H54 (cell line): ENCODE results near the gene TGFBR3.

ENCODE experiments used
- DNase-seq: peaks from one replicate; pipeline ENCODE4 v3.0.0; 2011; ENCODE audit warnings: low spot score, mixed read lengths; ENCODE audit not compliant: insufficient read length
- FAIRE-seq: peaks from 3 replicates; lab custom pipeline; 2011; peaks lifted over from hg19 to GRCh38; lab: Jason Lieb, UNC
- POLR2A ChIP-seq: IDR thresholded peaks from 2 replicates; pipeline ENCODE4 v1.6.1; 2011; ENCODE audit warnings: low read depth, mild to moderate bottlenecking, low read length

TGFBR3 gene

DNA sequence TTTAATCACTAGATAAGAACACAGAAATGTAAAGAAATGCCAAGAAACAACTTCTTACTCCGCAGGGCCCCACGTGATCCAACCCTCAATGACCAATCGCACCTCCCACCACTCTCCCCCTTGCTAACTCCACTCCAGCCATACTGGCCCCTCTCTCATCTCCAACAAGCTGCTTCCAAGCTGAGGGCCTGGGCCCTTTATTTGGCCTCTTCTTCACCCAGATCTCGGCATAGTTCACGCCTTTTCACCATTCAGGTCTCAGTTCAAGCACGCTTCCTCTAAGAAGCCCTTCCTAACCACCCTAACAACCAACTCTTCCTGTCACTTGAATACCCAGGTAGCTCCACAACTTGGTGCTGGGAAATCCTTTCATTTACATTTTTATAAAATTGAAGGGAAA is 110.7 kb downstream of the TGFBR3 start:
- no peak for TF ChIP-seq POLR2A
- no peak for FAIRE-seq
- DNase-seq, result no peak

GRCh38 chr1:91774520-91775203 is 111.3 kb downstream of the TGFBR3 start:
- no peak for FAIRE-seq
- no peak for TF ChIP-seq POLR2A
- DNase-seq, result no peak

DNA sequence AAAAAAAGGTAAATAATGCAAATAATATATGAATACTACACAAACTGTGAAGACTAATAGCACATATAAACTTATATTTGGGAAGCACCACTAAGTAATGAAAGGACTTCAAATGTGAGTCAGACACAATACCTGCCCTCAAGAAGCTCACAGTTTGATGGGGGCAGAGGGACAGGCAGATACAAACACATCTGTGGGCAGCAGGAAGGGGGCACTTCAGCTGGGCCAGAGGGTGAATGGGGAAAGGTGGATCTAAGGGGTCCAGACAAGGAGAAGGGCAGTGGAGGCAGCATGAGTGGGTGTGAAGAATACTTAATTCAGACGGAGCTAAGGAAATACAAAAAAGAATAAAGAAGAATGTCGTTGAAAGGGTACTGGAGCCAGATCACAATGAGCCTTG is 114.2 kb downstream of the TGFBR3 start:
- DNase-seq (no peak), FAIRE-seq (no peak)
- no peak for TF ChIP-seq POLR2A

GRCh38 chr1:91770667-91771268 is 115.2 kb downstream of the TGFBR3 start:
- FAIRE-seq (no peak), DNase-seq (no peak)
- no peak for TF ChIP-seq POLR2A

GRCh38 chr1:91769742-91770141 is 116.2 kb downstream of the TGFBR3 start:
- TF ChIP-seq POLR2A, result no peak
- DNase-seq (no peak), FAIRE-seq (peak; percentile 11)

DNA sequence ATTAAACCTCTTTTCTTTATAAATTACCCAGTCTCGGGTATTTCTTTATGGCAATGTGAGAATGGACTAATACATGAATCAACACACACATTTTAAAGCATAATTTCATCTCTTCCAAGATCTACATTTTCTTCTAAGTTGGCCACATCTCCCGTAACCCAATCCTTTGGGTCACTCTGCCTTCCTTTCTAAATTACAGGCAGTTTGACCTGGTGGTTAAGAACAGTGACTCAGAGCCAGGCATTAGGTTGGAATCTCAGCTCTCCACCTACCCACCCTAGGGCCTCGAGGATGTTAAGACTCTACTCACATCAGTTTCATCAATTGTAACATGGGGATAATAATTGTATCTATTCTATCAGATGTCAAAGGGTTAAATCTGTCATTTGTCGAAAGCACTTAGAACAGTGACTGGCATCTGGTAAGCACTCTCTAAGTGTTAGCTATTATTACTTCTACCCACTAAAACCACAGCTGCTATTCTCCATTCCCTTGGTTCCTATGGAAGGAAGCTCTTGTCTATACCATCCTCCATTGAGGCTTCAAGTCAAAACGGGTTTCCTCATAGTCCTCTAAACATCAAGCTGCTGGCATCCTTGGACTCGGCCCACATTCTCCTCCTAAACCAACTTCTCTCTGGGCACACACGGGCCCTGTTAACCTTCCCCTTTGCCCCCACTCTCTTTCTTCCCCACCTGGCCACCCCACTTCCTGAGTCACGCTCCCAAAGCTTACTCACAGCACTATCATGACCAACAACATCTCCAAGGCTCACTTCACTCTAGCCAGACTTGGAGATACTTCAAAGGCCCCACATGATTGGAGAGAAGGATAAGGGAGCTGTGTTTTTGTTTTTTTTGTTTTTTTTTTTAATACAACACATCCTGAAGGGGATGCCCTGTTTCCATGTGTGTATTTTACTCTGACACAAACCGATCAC is 116.9 kb downstream of the TGFBR3 start:
- TF ChIP-seq POLR2A, result no peak
- DNase-seq, result peak; percentile 38

DNA sequence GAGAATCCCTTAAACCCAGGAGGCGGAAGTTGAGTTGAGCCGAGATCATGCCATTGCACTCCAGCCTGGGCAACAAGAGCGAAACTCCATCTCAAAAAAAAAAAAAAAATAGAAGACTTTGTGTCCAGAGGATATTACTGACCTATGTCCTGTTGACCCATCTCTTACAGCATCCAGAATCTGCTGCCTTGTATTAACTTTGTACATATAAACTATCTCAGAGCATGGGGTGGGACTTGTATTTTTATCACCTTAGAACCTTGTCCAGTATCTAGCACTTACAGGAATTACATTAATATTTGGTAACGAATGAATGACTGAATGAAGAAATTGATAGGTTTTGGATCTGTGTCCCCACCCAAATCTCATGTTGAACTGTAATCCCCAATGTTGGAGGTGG is 117.8 kb downstream of the TGFBR3 start:
- DNase-seq (no peak), FAIRE-seq (no peak)
- no peak for TF ChIP-seq POLR2A

More for the DNA sequence above, 116.9 kb downstream of the TGFBR3 start:
- FAIRE-seq, result peak; percentile 81

DNA sequence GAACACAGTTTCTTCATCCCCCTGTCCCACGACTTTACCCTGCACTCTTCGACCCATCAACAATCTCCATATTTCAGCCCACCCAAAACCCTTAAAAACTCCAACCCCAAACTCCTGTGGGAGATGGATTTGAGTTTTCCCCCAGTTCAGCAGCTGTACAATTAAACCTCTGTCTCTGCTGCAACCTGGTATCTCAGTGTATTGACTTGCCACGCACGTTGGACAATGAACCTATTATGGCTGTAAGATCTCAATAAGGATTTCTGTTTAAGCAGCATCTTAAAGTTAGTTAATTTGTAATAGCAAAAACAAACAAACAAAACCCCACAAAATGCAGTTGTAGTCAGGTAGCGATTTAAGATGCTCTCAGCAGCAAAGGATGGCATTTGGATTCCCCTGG is 119.1 kb downstream of the TGFBR3 start:
- FAIRE-seq, result no peak

GRCh38 chr1:91765880-91766443 is 120.0 kb downstream of the TGFBR3 start:
- TF ChIP-seq POLR2A, result no peak
- DNase-seq (no peak), FAIRE-seq (no peak)

More for the DNA sequence above, 119.1 kb downstream of the TGFBR3 start:
- no peak for DNase-seq
- no peak for TF ChIP-seq POLR2A

DNA sequence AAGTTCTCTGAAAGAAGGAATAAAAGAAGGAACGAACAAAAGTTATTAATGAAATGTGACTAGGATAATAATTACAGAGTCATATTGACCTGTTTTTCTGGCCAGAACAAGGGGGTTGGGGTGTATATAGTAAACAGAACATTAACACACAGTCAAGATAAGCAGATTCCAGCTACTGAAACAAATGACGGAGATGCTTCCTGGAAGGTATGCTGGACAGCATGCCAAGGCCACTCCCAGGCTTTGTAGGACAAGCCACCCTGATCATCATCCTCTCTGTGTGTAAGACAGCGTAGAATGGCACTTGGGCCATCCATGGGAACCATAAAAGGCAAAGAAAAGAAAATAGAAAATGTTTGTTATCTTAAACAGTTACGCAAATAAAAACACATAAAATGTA is 120.7 kb downstream of the TGFBR3 start:
- FAIRE-seq (no peak), DNase-seq (no peak)
- TF ChIP-seq POLR2A, result no peak

DNA sequence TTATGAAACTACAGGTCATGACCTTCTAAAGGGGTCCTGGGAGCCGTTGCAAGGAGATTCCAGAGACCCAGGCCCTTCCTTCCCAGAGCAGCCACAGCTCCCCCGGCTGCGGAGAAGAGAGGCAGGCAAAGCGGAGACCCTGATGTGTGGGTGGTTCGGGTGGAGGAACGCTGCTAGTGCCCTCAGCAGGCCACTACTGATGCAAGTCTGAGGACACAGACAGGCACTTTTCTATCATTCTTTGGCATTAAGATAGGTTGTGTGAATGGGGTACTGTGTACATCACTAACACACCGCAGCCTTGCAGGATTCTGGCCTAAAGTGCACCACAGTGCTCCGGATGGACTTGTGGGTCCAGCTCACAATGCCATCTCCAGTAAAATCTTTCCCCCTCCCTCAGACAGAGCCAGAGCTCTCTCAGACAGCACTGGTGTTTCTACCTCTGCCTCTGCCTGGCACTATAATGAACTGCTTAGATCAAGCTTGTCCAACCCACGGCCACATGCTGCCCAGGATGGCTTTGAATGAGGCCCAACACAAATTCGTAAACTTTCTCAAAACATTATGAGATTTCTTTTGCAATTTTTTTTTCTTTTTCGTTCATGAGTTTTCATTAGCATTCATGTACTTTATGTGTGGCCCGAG is 121.4 kb downstream of the TGFBR3 start:
- no peak for FAIRE-seq
- DNase-seq, result no peak

GRCh38 chr1:91763252-91763651 is 122.7 kb downstream of the TGFBR3 start:
- no peak for TF ChIP-seq POLR2A
- DNase-seq, result no peak
- no peak for FAIRE-seq

More for the DNA sequence above, 121.4 kb downstream of the TGFBR3 start:
- no peak for TF ChIP-seq POLR2A

DNA sequence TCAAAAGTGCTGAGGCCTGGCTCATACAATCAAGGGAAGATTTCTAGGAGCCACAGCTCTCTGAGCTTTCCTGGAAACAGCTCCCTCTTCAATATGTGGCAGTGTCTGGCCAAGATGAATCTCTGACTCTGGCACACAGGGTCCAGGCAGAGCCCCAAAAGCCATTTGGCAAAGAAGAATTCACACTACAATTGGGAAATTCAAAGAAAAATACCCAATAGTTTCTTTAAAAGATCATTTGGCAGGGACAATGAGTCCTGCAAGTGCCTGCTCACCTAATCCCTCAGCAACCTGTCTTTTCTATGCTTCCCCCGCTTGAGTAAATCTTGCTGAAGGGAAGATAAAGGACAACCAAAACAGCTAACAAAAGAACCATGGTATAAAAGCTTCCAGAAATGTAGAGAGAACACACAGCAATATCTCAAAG is 124.6 kb downstream of the TGFBR3 start:
- DNase-seq (no peak), FAIRE-seq (no peak)

More for the DNA sequence above, 124.6 kb downstream of the TGFBR3 start:
- no peak for TF ChIP-seq POLR2A
